ENCODE measurements around the gene CLDN15.

DNA sequence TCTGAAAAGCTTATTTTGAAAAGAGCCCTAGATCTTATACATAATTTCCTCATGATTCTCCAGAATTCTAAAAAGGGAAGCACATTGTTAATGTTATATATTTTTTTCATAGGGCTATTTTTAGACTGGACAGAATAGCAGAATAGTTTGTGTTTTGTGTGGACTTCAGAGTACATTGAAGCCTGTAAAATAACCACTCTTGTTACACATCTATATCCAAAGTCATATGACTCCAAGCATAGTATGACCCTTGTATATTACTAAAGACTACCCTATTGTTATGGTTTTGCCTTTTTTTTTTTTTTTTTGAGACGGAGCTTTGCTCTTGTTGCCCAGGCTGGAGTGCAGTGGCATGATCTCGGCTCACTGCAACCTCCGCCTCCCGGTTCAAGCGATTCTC lies 33.4 kb upstream of the CLDN15 start:
- TF ChIP-seq YY1 (IDR thresholded peaks at IDR 0.05; ENCODE audit: insufficient read depth, insufficient read length) (no peak), ZNF274 (IDR thresholded peaks at IDR 0.05; ENCODE audit: low read depth, low read length) (no peak), SUZ12 (IDR thresholded peaks at IDR 0.05; ENCODE audit: extremely low read depth, insufficient read depth, insufficient read length) (no peak)
